Dedifferentiated amniotic fluid mesenchymal stem cell (primary cell): ENCODE measurements around the gene MANEA.

Experiments
- DNase-seq: peaks from one replicate; pipeline ENCODE4 v3.0.0-alpha.2; 2016; ENCODE audit errors: extremely low spot score

MANEA gene

GRCh38 chr6:95587989-95588388, 10.7 kb downstream of the MANEA start:
- no peak for DNase-seq

GRCh38 chr6:95589067-95589466, 11.7 kb downstream of the MANEA start:
- no peak for DNase-seq

GRCh38 chr6:95589826-95590570, 12.7 kb downstream of the MANEA start:
- DNase-seq: no peak

- no peak for DNase-seq
Observed at GRCh38 chr6:95593025-95593424, 15.7 kb downstream of the MANEA start.

GRCh38 chr6:95596021-95596420, 18.7 kb downstream of the MANEA start:
- DNase-seq: no peak

- no peak for DNase-seq
Observed at GRCh38 chr6:95599706-95600105, 22.4 kb downstream of the MANEA start.

GRCh38 chr6:95601133-95601532, 23.8 kb downstream of the MANEA start:
- DNase-seq: no peak

- no peak for DNase-seq
Observed at GRCh38 chr6:95614094-95614493, 36.8 kb downstream of the MANEA start.

GRCh38 chr6:95629551-95629950, 52.2 kb downstream of the MANEA start:
- no peak for DNase-seq

- DNase-seq: no peak
Observed at GRCh38 chr6:95636552-95637431, 59.5 kb downstream of the MANEA start.

GRCh38 chr6:95648636-95649035, 71.3 kb downstream of the MANEA start:
- DNase-seq: no peak

- no peak for DNase-seq
Observed at GRCh38 chr6:95649451-95649850, 72.1 kb downstream of the MANEA start.

- no peak for DNase-seq
Observed at GRCh38 chr6:95654176-95654575, 76.8 kb downstream of the MANEA start.

GRCh38 chr6:95658886-95659285, 81.6 kb downstream of the MANEA start:
- no peak for DNase-seq
